ENCODE measurements around the gene PRKAG3. TPM values are rescaled to one million over a fixed set of nuclear protein-coding genes. Genes with fewer than 3 reads are reported as not detected.

PRKAG3 gene
- total and polyA plus RNA-seq, 2 experiments from 2014 or later = not detected

DNA sequence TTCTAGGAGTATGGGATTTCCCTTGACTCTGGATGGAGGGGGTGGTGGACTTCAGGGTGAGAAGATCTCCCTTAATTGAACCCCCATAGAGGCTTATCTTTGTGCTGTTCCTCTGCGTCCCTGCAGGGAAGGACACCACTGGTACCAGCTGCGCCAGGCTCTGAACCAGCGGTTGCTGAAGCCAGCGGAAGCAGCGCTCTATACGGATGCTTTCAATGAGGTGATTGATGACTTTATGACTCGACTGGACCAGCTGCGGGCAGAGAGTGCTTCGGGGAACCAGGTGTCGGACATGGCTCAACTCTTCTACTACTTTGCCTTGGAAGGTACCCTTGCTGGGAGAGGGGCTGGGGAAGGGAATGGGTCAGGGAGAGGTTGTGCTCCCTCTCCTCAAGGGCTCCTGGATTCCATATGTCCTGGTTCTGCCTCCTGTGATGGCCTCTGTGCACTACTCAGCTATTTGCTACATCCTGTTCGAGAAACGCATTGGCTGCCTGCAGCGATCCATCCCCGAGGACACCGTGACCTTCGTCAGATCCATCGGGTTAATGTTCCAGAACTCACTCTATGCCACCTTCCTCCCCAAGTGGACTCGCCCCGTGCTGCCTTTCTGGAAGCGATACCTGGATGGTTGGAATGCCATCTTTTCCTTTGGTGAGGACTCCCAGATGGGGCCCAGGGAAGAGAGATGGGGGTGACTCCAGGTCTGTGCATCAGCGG lies 19.3 kb downstream of the PRKAG3 start:
- no peaks in the 10 kb centered on the region for H3K36me3 Mint-ChIP-seq (ENCODE audit: low read depth)
- TF ChIP-seq CTCF (conservative IDR thresholded peaks at IDR 0.05; ENCODE audit: low read depth in 2 of 2) = no peak
- no peak for TF ChIP-seq ZNF114 (CRISPR knock-in tag; IDR thresholded peaks at IDR 0.05)
- TF ChIP-seq EZH2 (IDR thresholded peaks at IDR 0.05; ENCODE audit: low read depth, unreplicated experiment) = no peak
- no peak for TF ChIP-seq NANOG (IDR thresholded peaks at IDR 0.05; ENCODE audit: borderline replicate concordance)
- no peak for TF ChIP-seq ZNF331 (CRISPR knock-in tag; IDR thresholded peaks at IDR 0.05; ENCODE audit: low read depth)
- TF ChIP-seq, protein P1, sequence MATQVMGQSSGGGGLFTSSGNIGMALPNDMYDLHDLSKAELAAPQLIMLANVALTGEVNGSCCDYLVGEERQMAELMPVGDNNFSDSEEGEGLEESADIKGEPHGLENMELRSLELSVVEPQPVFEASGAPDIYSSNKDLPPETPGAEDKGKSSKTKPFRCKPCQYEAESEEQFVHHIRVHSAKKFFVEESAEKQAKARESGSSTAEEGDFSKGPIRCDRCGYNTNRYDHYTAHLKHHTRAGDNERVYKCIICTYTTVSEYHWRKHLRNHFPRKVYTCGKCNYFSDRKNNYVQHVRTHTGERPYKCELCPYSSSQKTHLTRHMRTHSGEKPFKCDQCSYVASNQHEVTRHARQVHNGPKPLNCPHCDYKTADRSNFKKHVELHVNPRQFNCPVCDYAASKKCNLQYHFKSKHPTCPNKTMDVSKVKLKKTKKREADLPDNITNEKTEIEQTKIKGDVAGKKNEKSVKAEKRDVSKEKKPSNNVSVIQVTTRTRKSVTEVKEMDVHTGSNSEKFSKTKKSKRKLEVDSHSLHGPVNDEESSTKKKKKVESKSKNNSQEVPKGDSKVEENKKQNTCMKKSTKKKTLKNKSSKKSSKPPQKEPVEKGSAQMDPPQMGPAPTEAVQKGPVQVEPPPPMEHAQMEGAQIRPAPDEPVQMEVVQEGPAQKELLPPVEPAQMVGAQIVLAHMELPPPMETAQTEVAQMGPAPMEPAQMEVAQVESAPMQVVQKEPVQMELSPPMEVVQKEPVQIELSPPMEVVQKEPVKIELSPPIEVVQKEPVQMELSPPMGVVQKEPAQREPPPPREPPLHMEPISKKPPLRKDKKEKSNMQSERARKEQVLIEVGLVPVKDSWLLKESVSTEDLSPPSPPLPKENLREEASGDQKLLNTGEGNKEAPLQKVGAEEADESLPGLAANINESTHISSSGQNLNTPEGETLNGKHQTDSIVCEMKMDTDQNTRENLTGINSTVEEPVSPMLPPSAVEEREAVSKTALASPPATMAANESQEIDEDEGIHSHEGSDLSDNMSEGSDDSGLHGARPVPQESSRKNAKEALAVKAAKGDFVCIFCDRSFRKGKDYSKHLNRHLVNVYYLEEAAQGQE (IDR thresholded peaks at IDR 0.05; ENCODE audit: unreplicated experiment) = no peak
- no peak for TF ChIP-seq CREB1 (CRISPR knock-in tag; IDR thresholded peaks at IDR 0.05; ENCODE audit: low read depth)
- no peak for TF ChIP-seq POLR2AphosphoS5 (IDR thresholded peaks at IDR 0.05; ENCODE audit: low read depth)
- no peak for TF ChIP-seq JUNB (IDR thresholded peaks at IDR 0.05; ENCODE audit: unreplicated experiment)
- TF ChIP-seq, protein P2, sequence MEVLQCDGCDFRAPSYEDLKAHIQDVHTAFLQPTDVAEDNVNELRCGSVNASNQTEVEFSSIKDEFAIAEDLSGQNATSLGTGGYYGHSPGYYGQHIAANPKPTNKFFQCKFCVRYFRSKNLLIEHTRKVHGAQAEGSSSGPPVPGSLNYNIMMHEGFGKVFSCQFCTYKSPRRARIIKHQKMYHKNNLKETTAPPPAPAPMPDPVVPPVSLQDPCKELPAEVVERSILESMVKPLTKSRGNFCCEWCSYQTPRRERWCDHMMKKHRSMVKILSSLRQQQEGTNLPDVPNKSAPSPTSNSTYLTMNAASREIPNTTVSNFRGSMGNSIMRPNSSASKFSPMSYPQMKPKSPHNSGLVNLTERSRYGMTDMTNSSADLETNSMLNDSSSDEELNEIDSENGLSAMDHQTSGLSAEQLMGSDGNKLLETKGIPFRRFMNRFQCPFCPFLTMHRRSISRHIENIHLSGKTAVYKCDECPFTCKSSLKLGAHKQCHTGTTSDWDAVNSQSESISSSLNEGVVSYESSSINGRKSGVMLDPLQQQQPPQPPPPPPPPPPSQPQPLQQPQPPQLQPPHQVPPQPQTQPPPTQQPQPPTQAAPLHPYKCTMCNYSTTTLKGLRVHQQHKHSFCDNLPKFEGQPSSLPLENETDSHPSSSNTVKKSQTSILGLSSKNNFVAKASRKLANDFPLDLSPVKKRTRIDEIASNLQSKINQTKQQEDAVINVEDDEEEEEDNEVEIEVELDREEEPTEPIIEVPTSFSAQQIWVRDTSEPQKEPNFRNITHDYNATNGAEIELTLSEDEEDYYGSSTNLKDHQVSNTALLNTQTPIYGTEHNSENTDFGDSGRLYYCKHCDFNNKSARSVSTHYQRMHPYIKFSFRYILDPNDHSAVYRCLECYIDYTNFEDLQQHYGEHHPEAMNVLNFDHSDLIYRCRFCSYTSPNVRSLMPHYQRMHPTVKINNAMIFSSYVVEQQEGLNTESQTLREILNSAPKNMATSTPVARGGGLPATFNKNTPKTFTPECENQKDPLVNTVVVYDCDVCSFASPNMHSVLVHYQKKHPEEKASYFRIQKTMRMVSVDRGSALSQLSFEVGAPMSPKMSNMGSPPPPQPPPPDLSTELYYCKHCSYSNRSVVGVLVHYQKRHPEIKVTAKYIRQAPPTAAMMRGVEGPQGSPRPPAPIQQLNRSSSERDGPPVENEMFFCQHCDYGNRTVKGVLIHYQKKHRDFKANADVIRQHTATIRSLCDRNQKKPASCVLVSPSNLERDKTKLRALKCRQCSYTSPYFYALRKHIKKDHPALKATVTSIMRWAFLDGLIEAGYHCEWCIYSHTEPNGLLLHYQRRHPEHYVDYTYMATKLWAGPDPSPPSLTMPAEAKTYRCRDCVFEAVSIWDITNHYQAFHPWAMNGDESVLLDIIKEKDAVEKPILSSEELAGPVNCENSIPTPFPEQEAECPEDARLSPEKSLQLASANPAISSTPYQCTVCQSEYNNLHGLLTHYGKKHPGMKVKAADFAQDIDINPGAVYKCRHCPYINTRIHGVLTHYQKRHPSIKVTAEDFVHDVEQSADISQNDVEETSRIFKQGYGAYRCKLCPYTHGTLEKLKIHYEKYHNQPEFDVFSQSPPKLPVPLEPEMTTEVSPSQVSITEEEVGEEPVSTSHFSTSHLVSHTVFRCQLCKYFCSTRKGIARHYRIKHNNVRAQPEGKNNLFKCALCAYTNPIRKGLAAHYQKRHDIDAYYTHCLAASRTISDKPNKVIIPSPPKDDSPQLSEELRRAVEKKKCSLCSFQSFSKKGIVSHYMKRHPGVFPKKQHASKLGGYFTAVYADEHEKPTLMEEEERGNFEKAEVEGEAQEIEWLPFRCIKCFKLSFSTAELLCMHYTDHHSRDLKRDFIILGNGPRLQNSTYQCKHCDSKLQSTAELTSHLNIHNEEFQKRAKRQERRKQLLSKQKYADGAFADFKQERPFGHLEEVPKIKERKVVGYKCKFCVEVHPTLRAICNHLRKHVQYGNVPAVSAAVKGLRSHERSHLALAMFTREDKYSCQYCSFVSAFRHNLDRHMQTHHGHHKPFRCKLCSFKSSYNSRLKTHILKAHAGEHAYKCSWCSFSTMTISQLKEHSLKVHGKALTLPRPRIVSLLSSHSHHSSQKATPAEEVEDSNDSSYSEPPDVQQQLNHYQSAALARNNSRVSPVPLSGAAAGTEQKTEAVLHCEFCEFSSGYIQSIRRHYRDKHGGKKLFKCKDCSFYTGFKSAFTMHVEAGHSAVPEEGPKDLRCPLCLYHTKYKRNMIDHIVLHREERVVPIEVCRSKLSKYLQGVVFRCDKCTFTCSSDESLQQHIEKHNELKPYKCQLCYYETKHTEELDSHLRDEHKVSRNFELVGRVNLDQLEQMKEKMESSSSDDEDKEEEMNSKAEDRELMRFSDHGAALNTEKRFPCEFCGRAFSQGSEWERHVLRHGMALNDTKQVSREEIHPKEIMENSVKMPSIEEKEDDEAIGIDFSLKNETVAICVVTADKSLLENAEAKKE (CRISPR knock-in tag; IDR thresholded peaks at IDR 0.05) = no peak
- TF ChIP-seq ETS1 (IDR thresholded peaks at IDR 0.05) = no peak
- no peak for TF ChIP-seq STAT1 (IDR thresholded peaks at IDR 0.05; ENCODE audit: unreplicated experiment)
- TF ChIP-seq EZH2phosphoT487 (IDR thresholded peaks at IDR 0.05; ENCODE audit: unreplicated experiment) = no peak
- H3K9me3 Mint-ChIP-seq = no peaks in the 10 kb centered on the region
- H3K4me1 ChIP-seq (ENCODE audit: insufficient read depth) = no peaks in the 10 kb centered on the region
- no peaks in the 10 kb centered on the region for H3K79me2 ChIP-seq (replicated peaks; ENCODE audit: insufficient read depth)
- no peak overlapping the region for H2AFZ ChIP-seq
- H3K4me1 Mint-ChIP-seq = no peaks in the 10 kb centered on the region
- H3K4me2 ChIP-seq = no peak overlapping the region
- no peak overlapping the region for H3K27ac ChIP-seq (ENCODE audit: low read depth)
- H3K4me3 ChIP-seq = no peak overlapping the region
- no peaks in the 10 kb centered on the region for H3K27me3 ChIP-seq (ENCODE audit: insufficient read depth)
- H3K9me2 ChIP-seq (ENCODE audit: insufficient read depth) = no peaks in the 10 kb centered on the region
- no peaks in the 10 kb centered on the region for H3F3A ChIP-seq (replicated peaks; ENCODE audit: low read depth)
- H3K27me3 Mint-ChIP-seq (ENCODE audit: insufficient read depth, low read depth, poor library complexity) = peaks cover 4% of the 10 kb centered on the region
- H3K27ac Mint-ChIP-seq = no peak overlapping the region
- no peak for DNase-seq (ENCODE audit: low spot score)
- H3K36me3 ChIP-seq (ENCODE audit: insufficient read depth) = no peaks in the 10 kb centered on the region
- no peak for ATAC-seq
- no peak overlapping the region for H3K4me3 Mint-ChIP-seq
- H4K20me1 ChIP-seq (replicated peaks; ENCODE audit: insufficient read depth) = no peaks in the 10 kb centered on the region
